Measurements from ENCODE around the gene CAMKMT. TPM values are rescaled to one million over a fixed set of nuclear protein-coding genes. Genes with fewer than 3 reads are reported as not detected.

The CAMKMT gene
- total RNA-seq, 2 experiments from 2014 or later: 11.9 to 13.9 TPM

DNA sequence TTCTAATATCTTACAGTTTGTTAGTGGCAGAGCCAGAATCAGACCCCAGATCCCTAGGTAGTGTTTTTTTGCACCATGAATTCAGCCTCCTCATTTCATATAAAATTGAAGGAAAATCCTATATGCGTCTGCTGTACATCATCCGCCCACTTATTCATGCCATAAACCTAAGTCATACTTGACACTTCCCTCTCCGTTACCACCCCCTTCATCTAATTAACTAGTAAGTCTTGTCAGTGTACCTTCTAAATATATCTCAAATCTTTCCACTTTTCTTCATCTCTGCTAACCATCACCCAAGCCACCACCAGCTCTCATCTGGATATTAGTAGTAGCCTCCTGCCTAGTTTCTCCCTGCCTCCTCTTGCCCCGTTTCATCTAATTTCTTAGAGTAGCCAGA, 331.1 kb downstream of the CAMKMT start:
- Histone ChIP-seq H3K27ac (ENCODE audit: low read depth in 1 of 2, low read length in 2 of 2) (no peak overlapping the region), H3K4me1 (ENCODE audit: insufficient read depth, low read length) (no peaks in the 10 kb centered on the region), H3K36me3 (ENCODE audit: insufficient read depth, low read length) (no peaks in the 10 kb centered on the region), H3K9me3 (ENCODE audit: control insufficient read depth in 1 of 2, insufficient read depth in 1 of 2, low read length in 2 of 2) (no peaks in the 10 kb centered on the region), H3K4me3 (ENCODE audit: low read length) (no peak overlapping the region), H3K27me3 (ENCODE audit: control insufficient read depth in 1 of 2, insufficient read depth in 2 of 2, low read length in 2 of 2) (no peaks in the 10 kb centered on the region)
- Mint-ChIP-seq H3K4me3 (no peak overlapping the region), H3K27ac (no peak overlapping the region), H3K27me3 (no peaks in the 10 kb centered on the region), H3K4me1 (ENCODE audit: low read depth) (no peaks in the 10 kb centered on the region), H3K9me3 (no peaks in the 10 kb centered on the region), H3K36me3 (ENCODE audit: low read depth) (no peaks in the 10 kb centered on the region)
- TF ChIP-seq CTCF (IDR thresholded peaks at IDR 0.05): no peak
- ATAC-seq (ENCODE audit: poor library complexity): no peak
- CTCF ChIA-PET: no interaction called here
- POLR2A ChIA-PET: no interaction called here
- DNase-seq: no peak
- intact Hi-C loops (cut with DNase I, micrococcal nuclease): no loop called here

DNA sequence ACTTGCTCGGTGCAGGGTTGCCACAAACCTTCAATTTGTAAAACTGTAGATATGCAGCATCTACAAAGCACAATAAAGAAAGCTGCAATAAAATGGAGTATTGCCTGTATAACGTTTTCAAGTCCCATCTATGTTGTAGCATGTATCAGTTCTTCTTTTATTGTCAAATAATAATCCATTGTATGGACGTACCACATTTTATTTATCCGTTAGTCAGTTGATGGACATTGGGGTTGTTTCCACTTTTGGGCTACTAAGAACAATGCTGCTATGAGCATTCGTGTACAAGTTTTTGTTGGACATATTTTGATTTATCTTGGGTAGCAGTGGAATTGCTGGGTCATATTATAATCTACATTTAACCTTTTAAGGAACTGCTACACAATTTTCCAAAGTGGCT, 339.1 kb downstream of the CAMKMT start:
- intact Hi-C loops (cut with DNase I, micrococcal nuclease): no loop called here
- Mint-ChIP-seq H3K27ac (no peak overlapping the region), H3K9me3 (no peaks in the 10 kb centered on the region), H3K4me1 (ENCODE audit: low read depth) (no peaks in the 10 kb centered on the region), H3K27me3 (no peaks in the 10 kb centered on the region), H3K36me3 (ENCODE audit: low read depth) (no peaks in the 10 kb centered on the region), H3K4me3 (no peak overlapping the region)
- Histone ChIP-seq H3K27ac (ENCODE audit: low read depth in 1 of 2, low read length in 2 of 2) (no peak overlapping the region), H3K36me3 (ENCODE audit: insufficient read depth, low read length) (no peaks in the 10 kb centered on the region), H3K9me3 (ENCODE audit: control insufficient read depth in 1 of 2, insufficient read depth in 1 of 2, low read length in 2 of 2) (no peaks in the 10 kb centered on the region), H3K27me3 (ENCODE audit: control insufficient read depth in 1 of 2, insufficient read depth in 2 of 2, low read length in 2 of 2) (no peaks in the 10 kb centered on the region), H3K4me1 (ENCODE audit: insufficient read depth, low read length) (no peaks in the 10 kb centered on the region), H3K4me3 (ENCODE audit: low read length) (no peak overlapping the region)
- ATAC-seq (ENCODE audit: poor library complexity) (no peak), DNase-seq (no peak)
- ChIA-PET POLR2A (no interaction called here), CTCF (no interaction called here)
- TF ChIP-seq CTCF (IDR thresholded peaks at IDR 0.05): no peak

DNA sequence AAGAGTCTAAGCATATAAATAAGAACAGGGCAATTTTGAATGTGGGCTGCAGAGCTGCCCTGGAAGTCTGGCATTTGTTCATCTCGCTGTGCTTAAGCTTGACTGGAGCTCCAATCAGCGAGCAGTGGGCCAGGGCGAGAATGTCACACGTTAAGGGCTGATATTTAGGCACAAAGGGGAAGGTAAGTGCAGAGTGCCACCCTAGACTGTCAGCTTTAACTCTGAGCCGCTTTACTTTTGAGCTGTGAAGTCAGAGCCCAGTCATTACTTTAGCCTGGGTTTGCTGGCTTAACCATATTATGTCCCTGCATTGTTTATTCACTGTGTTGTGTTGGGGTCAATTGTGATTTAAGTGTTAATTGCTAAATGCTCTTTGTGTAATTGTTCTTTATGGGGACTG, 343.6 kb downstream of the CAMKMT start:
- no peak overlapping the region for H3K4me3 Mint-ChIP-seq
- H3K4me1 Mint-ChIP-seq (ENCODE audit: low read depth): peaks cover 20% of the 10 kb centered on the region
- CTCF ChIA-PET: no interaction called here
- intact Hi-C loops (cut with DNase I, micrococcal nuclease): no loop called here
- no peak for TF ChIP-seq CTCF (IDR thresholded peaks at IDR 0.05)
- H3K9me3 Mint-ChIP-seq: no peaks in the 10 kb centered on the region
- H3K4me1 ChIP-seq (ENCODE audit: insufficient read depth, low read length): no peaks in the 10 kb centered on the region
- no peaks in the 10 kb centered on the region for H3K27me3 Mint-ChIP-seq
- H3K4me3 ChIP-seq (ENCODE audit: low read length): no peak overlapping the region
- H3K27me3 ChIP-seq (ENCODE audit: control insufficient read depth in 1 of 2, insufficient read depth in 2 of 2, low read length in 2 of 2): no peaks in the 10 kb centered on the region
- POLR2A ChIA-PET: interaction anchor here (0.6 kb wide), 1 partner anchor 863 kb away, joined by 4 read pairs; no protein-coding TSS in a partner anchor
- no peak overlapping the region for H3K27ac Mint-ChIP-seq
- ATAC-seq (ENCODE audit: poor library complexity) (no peak), DNase-seq (no peak)
- H3K36me3 ChIP-seq (ENCODE audit: insufficient read depth, low read length): no peaks in the 10 kb centered on the region
- no peak overlapping the region for H3K27ac ChIP-seq (ENCODE audit: low read depth in 1 of 2, low read length in 2 of 2)
- peaks cover 7% of the 10 kb centered on the region for H3K36me3 Mint-ChIP-seq (ENCODE audit: low read depth)
- H3K9me3 ChIP-seq (ENCODE audit: control insufficient read depth in 1 of 2, insufficient read depth in 1 of 2, low read length in 2 of 2): no peaks in the 10 kb centered on the region
